GM18907 (cell line): Measurements from ENCODE around the gene M1AP.

Experiments
- ATAC-seq: cut with Tn5 transposase; IDR thresholded peaks from one replicate; pipeline ENCODE4 v1.9.1; 2021; ENCODE audit warnings: mild to moderate bottlenecking, moderate library complexity; ENCODE audit not compliant: unreplicated experiment

M1AP gene

GRCh38 chr2:74528600-74529356 lies 119.4 kb downstream of the M1AP start:
- ATAC-seq, result peak; percentile 14

- ATAC-seq, result no peak
Measured at GRCh38 chr2:74527741-74528140, 120.4 kb downstream of the M1AP start.

GRCh38 chr2:74526649-74527230 lies 121.4 kb downstream of the M1AP start:
- no peak for ATAC-seq

- no peak for ATAC-seq
Measured at GRCh38 chr2:74525717-74526648, 122.1 kb downstream of the M1AP start, which contains the start of gene DQX1. DQX1 (minus strand) TSS chr2:74526231; CDS start chr2:74525729, 502 bp downstream.

GRCh38 chr2:74524955-74525716 lies 123.0 kb downstream of the M1AP start:
- no peak for ATAC-seq

GRCh38 chr2:74524005-74524404 lies 124.1 kb downstream of the M1AP start:
- ATAC-seq, result no peak

- ATAC-seq, result no peak
Measured at GRCh38 chr2:74522516-74522915, 125.6 kb downstream of the M1AP start.

- no peak for ATAC-seq
Measured at GRCh38 chr2:74516650-74517049, 131.5 kb downstream of the M1AP start.

GRCh38 chr2:74515981-74516633 lies 132.0 kb downstream of the M1AP start:
- peak; percentile 64 for ATAC-seq

GRCh38 chr2:74515271-74515980 lies 132.7 kb downstream of the M1AP start:
- ATAC-seq, result peak; percentile 14

GRCh38 chr2:74514368-74515270 lies 133.5 kb downstream of the M1AP start, which contains the start of gene TLX2:
TLX2 (plus strand) TSS chr2:74514450; CDS start chr2:74514807, 357 bp downstream.
- no peak for ATAC-seq

- ATAC-seq, result no peak
Measured at GRCh38 chr2:74513605-74514367, 134.3 kb downstream of the M1AP start.

- no peak for ATAC-seq
Measured at GRCh38 chr2:74512744-74513604, 135.2 kb downstream of the M1AP start.

- ATAC-seq, result no peak
Measured at GRCh38 chr2:74511104-74511989, 136.8 kb downstream of the M1AP start.

GRCh38 chr2:74510272-74510671 lies 137.9 kb downstream of the M1AP start:
- ATAC-seq, result no peak
